GM12872 (cell line): ENCODE data around the gene ZIC4.

Experiments
- CTCF ChIP-seq: IDR thresholded peaks from 3 replicates; pipeline ENCODE4 v1.5.1; 2011; ENCODE audit warnings: low read depth, mild to moderate bottlenecking, low read length, moderate library complexity; ENCODE audit not compliant: insufficient read depth

Gene ZIC4

DNA sequence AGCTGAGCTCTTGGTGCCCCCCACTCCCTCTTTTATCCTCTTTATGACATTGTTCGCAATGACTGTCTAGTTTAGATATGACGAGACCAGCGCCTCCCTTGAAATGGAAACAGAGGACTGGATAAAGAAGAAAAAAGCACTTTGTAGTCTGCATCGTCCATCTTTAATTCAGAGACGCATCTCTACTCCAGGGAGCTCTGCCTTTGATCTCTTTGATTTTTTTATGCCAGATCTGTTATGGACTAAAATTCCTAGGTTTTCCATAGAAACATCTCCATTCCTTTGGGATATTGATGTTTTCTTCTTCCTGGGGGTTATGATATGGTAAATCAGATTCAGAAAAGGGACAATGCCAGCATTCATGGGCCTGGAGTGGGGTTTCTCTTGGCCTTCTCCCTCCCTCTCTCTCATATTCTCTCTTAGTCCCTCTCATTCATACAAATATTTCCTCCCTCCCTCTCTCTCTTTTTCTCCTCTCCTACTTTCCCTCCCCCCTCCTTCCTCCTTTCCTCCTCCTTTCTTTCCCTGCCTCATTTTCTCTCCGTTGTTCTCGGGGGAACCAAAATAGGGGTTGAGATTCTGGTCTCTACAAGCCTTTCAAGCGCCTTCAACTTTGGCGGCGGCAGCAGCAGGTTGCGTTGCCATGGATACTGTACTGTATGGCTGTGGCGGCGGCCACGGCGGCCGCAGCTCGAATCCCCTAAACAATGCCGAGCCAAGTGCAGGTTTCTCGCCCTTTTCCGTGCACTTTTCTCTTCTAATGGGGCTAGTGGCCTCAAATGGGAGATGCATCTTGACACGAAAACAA, 45.5 kb downstream of the ZIC4 start:
- no peak for TF ChIP-seq CTCF

- no peak for TF ChIP-seq CTCF
Observed at GRCh38 chr3:147360051-147360439, 46.3 kb downstream of the ZIC4 start.

GRCh38 chr3:147359177-147360050, 46.9 kb downstream of the ZIC4 start:
- TF ChIP-seq CTCF = no peak

- TF ChIP-seq CTCF = no peak
Observed at GRCh38 chr3:147358144-147358992, 48.0 kb downstream of the ZIC4 start.

- TF ChIP-seq CTCF = no peak
Observed at GRCh38 chr3:147356909-147357900, 49.1 kb downstream of the ZIC4 start.

DNA sequence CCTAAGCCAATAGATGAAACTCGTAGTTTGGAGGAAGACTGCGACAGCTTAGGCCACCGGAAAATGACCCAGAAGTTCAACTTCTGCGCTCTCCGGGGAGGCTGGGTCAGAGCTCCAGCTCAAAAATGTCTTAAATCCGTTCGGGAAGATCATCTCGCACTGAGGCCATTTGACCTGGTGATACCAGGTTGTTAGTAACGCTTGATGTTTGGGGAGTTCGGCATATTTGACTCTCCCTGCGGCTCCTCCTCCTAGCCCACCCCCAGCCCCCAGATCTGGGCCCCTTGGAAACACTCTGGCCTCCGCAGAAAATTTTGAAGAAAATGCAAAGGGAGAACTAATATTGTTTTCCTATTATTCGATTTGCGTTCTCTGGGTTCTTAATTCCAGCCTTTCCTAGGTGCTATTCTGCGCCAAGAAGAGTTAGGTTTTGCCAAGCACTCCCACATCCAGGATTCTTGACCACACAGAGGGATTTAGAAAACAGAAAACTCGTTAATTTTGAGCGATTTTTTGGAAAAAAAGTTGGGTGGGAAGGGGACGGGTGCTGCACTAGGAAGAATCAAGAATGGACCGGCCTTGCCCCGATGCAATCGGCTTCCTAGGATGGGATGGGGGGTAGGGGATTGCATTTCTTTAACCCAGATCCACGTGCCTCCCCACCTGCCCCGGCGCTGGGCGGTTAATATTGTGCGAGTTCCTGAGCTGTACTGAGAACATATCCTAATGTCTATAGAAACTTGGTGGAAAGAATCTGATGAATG, 50.0 kb downstream of the ZIC4 start:
- TF ChIP-seq CTCF = no peak
